Pancreas (tissue), 10 donors: ENCODE measurements around the gene SNX27. TPM values are rescaled to one million over a fixed set of nuclear protein-coding genes. Genes with fewer than 3 reads are reported as not detected.

ENCODE experiments used
- ATAC-seq, 4 donors: fragments of 200-7000 bp; cut with Tn5 transposase; one replicate each; pipeline versions ENCODE4 v1.8.0 to v1.9.1; 2020; ENCODE audit warnings: mild to moderate bottlenecking in 4 of 4, moderate library complexity in 4 of 4
- DNase-seq, 6 donors: peaks; one replicate each; pipeline ENCODE4 v3.0.0-alpha.2; 2020
- FAIRE-seq: peaks from 2 replicates; lab custom pipeline; 2012; peaks lifted over from hg19 to GRCh38; lab: Jason Lieb, UNC
- H3K27ac ChIP-seq, 4 donors: fragments of 200-600 bp; sonication (generic); 1 replicate in 3 of 4; 2 replicates in 1 of 4; pipeline versions ENCODE4 v1.5.0 to v1.8.0; 2020
- H3K27me3 ChIP-seq, 4 donors: fragments of 200-600 bp; one replicate each; pipeline ENCODE4 v1.8.0; 2021
- H3K36me3 ChIP-seq, 3 donors: fragments of 200-600 bp; sonication (generic) in 1 of 3; one replicate each; pipeline versions ENCODE4 v1.5.0 to v1.8.0; 2020 to 2021
- H3K4me1 ChIP-seq, 3 donors: fragments of 200-600 bp; one replicate each; pipeline ENCODE4 v1.8.0; 2021
- H3K4me3 ChIP-seq, 4 donors: fragments of 200-600 bp; sonication (generic) in 2 of 4; one replicate each; pipeline versions ENCODE4 v1.5.0 to v1.8.0; 2020 to 2021
- H3K9me3 ChIP-seq, 4 donors: fragments of 200-600 bp; one replicate each; pipeline ENCODE4 v1.8.0; 2021
- WGBS, 2 donors: extraction: QIAGEN DNeasy Blood & Tissue Kit; methylation state at CpG; one replicate each; pipeline ENCODE4 v1.1.7; 2013; 5-methylcytosine and 5-hydroxymethylcytosine counted together
- intact Hi-C, 3 donors: fragments of 100-400 bp; cut with DNase I; formaldehyde crosslinking; loops; one replicate each; pipeline versions ENCODE4 v1.11.1 to v1.14.2; 2022
- polyA plus RNA-seq, 2 donors: library from polyadenylated mRNA; stranded (reverse); fragments of 200-250 nt; gene quantifications; one replicate each; pipeline ENCODE4 v1.2.3, GENCODE V29; 2013
- total RNA-seq, 6 donors: library from RNA; stranded (reverse); fragmentation: NEBNext Ultra II Directional in 4 of 6; extraction: Animal tissue kit (Norgen Biotek cat#: 25700) in 4 of 6; gene quantifications; one replicate each; pipeline versions ENCODE4 v1.2.1 to v1.2.4, GENCODE V29; 2021 to 2023
- TF ChIP-seq, protein P1 (sequence below), 4 donors: fragments of 200-600 bp; sonication (generic) in 3 of 4; IDR thresholded peaks; one replicate each; pipeline versions ENCODE4 v1.5.0 to v1.8.0; 2021; ENCODE audit warnings: antibody characterized with exemption in 4 of 4
- donor health status: healthy with polysubstance abuse.
- donor health status: DM: no; HTN: no; CAD: no; lungs with moderate emphysema.
- donor health status: DM: no; HTN: no; CAD: no.
- donor health status: control.
- donor health status: control.
- donor health status: Bipolar disorder and iron deficiency.
- donor health status: DM: yes; HTN: yes; CAD: no.
- donor health status: DM: no; HTN: no; CAD: no.
- donor health status: DM: no; HTN: no; CAD: no.
- donor health status: DM: yes; HTN: yes; CAD: no.

SNX27 gene
- total and polyA plus RNA-seq, 8 donors, result 5.9 to 23.4 (median 11.9) TPM

DNA sequence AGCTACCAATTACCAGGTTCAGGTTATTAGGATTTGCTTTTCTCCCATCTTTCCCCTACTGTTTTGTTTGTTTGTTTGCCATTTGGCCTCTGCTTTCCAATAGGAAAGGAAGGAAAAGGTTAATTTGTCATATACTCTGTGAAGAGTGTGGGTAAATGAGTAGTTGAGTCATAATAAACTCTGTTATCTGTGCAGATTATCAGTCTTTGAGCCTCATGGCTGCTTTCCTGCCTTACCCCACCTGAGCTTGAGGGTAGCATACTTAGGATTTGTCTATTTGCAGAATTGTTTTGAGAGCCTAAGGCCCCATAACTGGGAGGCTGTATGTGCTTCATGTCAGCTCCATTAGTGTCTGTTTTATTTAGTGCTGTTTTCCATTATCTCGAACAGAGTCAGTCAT, 32.9 kb upstream of the SNX27 start:
- H3K36me3 ChIP-seq, result peaks cover 0 to 61% (median 18%) of the 10 kb centered on the region in 3 donors
- no peak overlapping the region for H3K27ac ChIP-seq
- intact Hi-C loops, result no loop called here
- no peak overlapping the region for H3K4me3 ChIP-seq
- no peaks in the 10 kb centered on the region for H3K9me3 ChIP-seq
- FAIRE-seq (no peak), ATAC-seq (no peak), DNase-seq (no peak)
- H3K27me3 ChIP-seq, result no peaks in the 10 kb centered on the region
- TF ChIP-seq, protein P1, sequence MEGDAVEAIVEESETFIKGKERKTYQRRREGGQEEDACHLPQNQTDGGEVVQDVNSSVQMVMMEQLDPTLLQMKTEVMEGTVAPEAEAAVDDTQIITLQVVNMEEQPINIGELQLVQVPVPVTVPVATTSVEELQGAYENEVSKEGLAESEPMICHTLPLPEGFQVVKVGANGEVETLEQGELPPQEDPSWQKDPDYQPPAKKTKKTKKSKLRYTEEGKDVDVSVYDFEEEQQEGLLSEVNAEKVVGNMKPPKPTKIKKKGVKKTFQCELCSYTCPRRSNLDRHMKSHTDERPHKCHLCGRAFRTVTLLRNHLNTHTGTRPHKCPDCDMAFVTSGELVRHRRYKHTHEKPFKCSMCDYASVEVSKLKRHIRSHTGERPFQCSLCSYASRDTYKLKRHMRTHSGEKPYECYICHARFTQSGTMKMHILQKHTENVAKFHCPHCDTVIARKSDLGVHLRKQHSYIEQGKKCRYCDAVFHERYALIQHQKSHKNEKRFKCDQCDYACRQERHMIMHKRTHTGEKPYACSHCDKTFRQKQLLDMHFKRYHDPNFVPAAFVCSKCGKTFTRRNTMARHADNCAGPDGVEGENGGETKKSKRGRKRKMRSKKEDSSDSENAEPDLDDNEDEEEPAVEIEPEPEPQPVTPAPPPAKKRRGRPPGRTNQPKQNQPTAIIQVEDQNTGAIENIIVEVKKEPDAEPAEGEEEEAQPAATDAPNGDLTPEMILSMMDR (IDR thresholded peaks at IDR 0.05), result no peak
- H3K4me1 ChIP-seq, result no peaks in the 10 kb centered on the region
- WGBS, 2 donors, result 95% methylated on average over 1 of the region's 1 CpG

DNA sequence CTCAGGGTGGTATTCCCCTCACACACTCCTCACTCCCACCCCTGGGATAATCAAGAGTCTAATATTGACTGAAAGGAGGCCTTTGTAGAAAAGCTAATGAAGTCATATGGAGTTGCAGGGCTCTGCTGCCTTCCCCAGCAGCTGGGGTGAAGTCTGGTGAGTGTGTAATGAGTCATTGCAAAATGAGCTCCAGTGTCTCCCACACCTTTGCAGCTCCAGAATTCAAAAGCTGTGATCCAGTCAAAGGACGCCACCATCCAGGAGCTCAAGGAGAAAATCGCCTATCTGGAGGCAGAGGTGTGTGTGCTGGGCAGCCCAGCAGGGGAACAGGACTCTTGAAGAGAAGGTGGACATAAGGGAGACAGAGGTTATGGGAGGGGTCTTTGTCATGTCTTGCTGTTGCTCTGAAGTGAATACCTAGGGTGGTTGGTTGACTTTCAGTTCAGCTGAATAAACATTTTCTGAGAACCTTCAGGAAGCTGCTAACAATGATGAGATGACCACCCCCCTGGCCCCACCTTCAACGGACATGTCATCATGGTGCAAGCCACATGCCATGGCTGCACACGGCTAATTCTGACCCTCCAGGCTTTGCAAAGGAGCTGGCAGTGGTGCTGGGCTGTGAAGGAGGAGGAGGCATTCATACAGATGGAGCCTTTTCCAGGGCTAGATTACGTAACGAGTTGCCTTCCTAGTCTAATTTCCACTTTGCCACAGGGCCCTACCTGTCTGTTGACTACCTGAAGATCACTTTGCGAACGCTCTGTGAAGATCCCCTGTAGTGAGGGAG, 32.2 kb upstream of the SNX27 start:
- WGBS, 2 donors, result 79 to 87% methylated on average over 8 of the region's 8 CpGs
- no peak for ATAC-seq
- TF ChIP-seq, protein P1 (IDR thresholded peaks at IDR 0.05), result no peak
- DNase-seq, result no peak
- Histone ChIP-seq H3K9me3 (no peaks in the 10 kb centered on the region), H3K4me3 (no peak overlapping the region), H3K4me1 (no peaks in the 10 kb centered on the region), H3K27ac (no peak overlapping the region), H3K36me3 (peaks cover 0 to 54% (median 16%) of the 10 kb centered on the region in 3 donors), H3K27me3 (no peaks in the 10 kb centered on the region)
- intact Hi-C loops, result no loop called here
- no peak for FAIRE-seq

- intact Hi-C loops, result no loop called here
- Histone ChIP-seq H3K27me3 (no peaks in the 10 kb centered on the region), H3K9me3 (no peaks in the 10 kb centered on the region), H3K4me1 (no peaks in the 10 kb centered on the region), H3K36me3 (peaks cover 0 to 37% (median 12%) of the 10 kb centered on the region in 3 donors), H3K4me3 (no peak overlapping the region), H3K27ac (no peak overlapping the region)
- ATAC-seq, result no peak
- WGBS, 2 donors, result 81 to 86% methylated on average over 5 of the region's 5 CpGs
- no peak for FAIRE-seq
- TF ChIP-seq, protein P1 (IDR thresholded peaks at IDR 0.05), result no peak
- no peak for DNase-seq
Measured at GRCh38 chr1:151581451-151581850, 30.4 kb upstream of the SNX27 start.

DNA sequence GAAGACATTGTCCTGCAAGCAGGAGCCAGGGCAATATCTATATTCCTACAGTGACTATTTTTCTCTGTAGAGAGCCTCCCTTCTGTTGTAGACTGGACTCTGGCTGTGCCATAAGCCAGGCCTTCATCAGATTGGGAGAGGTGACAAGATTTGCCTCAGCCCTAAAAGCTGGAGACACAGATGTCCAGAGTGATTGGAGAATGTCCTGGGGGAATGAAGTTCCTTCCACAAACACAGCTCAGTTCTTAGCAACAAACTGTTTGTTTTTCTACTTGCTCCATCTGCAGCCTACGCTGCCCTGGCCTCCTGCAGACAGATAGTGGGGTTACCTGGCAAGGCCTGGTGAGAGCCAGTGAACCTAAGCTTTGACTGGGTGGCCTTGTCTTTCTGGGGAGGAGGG, 29.9 kb upstream of the SNX27 start:
- TF ChIP-seq, protein P1 (IDR thresholded peaks at IDR 0.05), result no peak
- Histone ChIP-seq H3K36me3 (peaks cover 0 to 36% (median 12%) of the 10 kb centered on the region in 3 donors), H3K4me1 (no peaks in the 10 kb centered on the region), H3K4me3 (no peak overlapping the region), H3K9me3 (no peaks in the 10 kb centered on the region), H3K27ac (no peak overlapping the region), H3K27me3 (no peaks in the 10 kb centered on the region)
- no peak for FAIRE-seq
- ATAC-seq, result peak in 2 of 4 donors; percentile 24 to 30
- no peak for DNase-seq
- WGBS, 2 donors, result 83 to 88% methylated on average over 1 of the region's 1 CpG
- intact Hi-C loops, result no loop called here

DNA sequence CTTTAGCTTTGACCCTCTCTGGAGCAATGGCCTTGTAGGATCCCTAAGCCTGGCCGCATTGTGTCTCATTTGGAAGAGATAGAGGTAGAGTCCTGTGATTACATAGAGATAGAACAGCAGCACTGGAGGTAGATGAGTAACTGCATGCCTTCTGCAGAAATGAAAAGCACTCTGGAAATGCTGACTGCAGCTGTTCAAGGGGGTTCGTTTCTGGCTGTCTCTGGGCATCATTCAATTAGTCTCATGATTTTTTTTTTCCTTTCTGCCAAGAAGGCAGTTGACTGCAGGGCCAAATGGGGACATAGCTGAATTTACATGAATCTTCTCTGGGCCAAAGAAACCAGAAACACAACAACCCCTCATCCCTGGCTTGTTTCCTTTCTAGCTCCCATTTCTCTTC, 28.1 kb upstream of the SNX27 start:
- DNase-seq (no peak), FAIRE-seq (no peak), ATAC-seq (peak in 2 of 4 donors; percentile 18 to 25)
- H3K27ac ChIP-seq, result no peak overlapping the region
- no peaks in the 10 kb centered on the region for H3K9me3 ChIP-seq
- intact Hi-C loops, result no loop called here
- H3K36me3 ChIP-seq, result peaks cover 0 to 33% (median 11%) of the 10 kb centered on the region in 3 donors
- WGBS, 2 donors, result 55 to 78% methylated on average over 2 of the region's 2 CpGs
- H3K4me3 ChIP-seq, result no peak overlapping the region
- no peaks in the 10 kb centered on the region for H3K4me1 ChIP-seq
- TF ChIP-seq, protein P1 (IDR thresholded peaks at IDR 0.05), result no peak
- no peaks in the 10 kb centered on the region for H3K27me3 ChIP-seq
